GM18909 (cell line): ENCODE measurements around the gene DMGDH.

Experiments used
- ATAC-seq: cut with Tn5 transposase; IDR thresholded peaks from one replicate; pipeline ENCODE4 v1.9.1; 2021; ENCODE audit warnings: mild to moderate bottlenecking; ENCODE audit not compliant: unreplicated experiment, poor library complexity

DMGDH gene

GRCh38 chr5:79074641-79075040, 5.2 kb upstream of the DMGDH start:
- ATAC-seq, result no peak

- ATAC-seq, result no peak
Observed at GRCh38 chr5:79070350-79070667, 835 bp upstream of the DMGDH start.

- ATAC-seq, result no peak
Observed at GRCh38 chr5:79062436-79062835, 7.0 kb downstream of the DMGDH start.

GRCh38 chr5:79059674-79060073, 9.8 kb downstream of the DMGDH start:
- no peak for ATAC-seq

GRCh38 chr5:79056847-79057246, 12.6 kb downstream of the DMGDH start:
- no peak for ATAC-seq

- no peak for ATAC-seq
Observed at GRCh38 chr5:79055017-79055416, 14.5 kb downstream of the DMGDH start.

GRCh38 chr5:79053321-79053720, 16.2 kb downstream of the DMGDH start:
- ATAC-seq, result no peak

GRCh38 chr5:79050498-79050897, 19.0 kb downstream of the DMGDH start:
- no peak for ATAC-seq

- no peak for ATAC-seq
Observed at GRCh38 chr5:79048437-79048836, 21.0 kb downstream of the DMGDH start.

GRCh38 chr5:79047199-79047598, 22.3 kb downstream of the DMGDH start:
- ATAC-seq, result no peak

GRCh38 chr5:79042188-79042587, 27.3 kb downstream of the DMGDH start:
- ATAC-seq, result no peak

- no peak for ATAC-seq
Observed at GRCh38 chr5:79036769-79037168, 32.7 kb downstream of the DMGDH start.

- ATAC-seq, result no peak
Observed at GRCh38 chr5:79035237-79035636, 34.2 kb downstream of the DMGDH start.

- no peak for ATAC-seq
Observed at GRCh38 chr5:79032782-79033181, 36.7 kb downstream of the DMGDH start.

GRCh38 chr5:79032031-79032695, 37.3 kb downstream of the DMGDH start:
- ATAC-seq, result no peak

- no peak for ATAC-seq
Observed at GRCh38 chr5:79031485-79031867, 38.0 kb downstream of the DMGDH start.

- no peak for ATAC-seq
Observed at GRCh38 chr5:79030663-79031484, 38.6 kb downstream of the DMGDH start.

GRCh38 chr5:79025054-79025472, 44.4 kb downstream of the DMGDH start:
- ATAC-seq, result no peak

GRCh38 chr5:79023947-79024346, 45.5 kb downstream of the DMGDH start:
- no peak for ATAC-seq

GRCh38 chr5:79023348-79023747, 46.1 kb downstream of the DMGDH start:
- no peak for ATAC-seq

- no peak for ATAC-seq
Observed at GRCh38 chr5:79022771-79023170, 46.7 kb downstream of the DMGDH start.

GRCh38 chr5:79021753-79022152, 47.7 kb downstream of the DMGDH start:
- ATAC-seq, result no peak
